ENCODE data around the gene MRPS27. TPM values are rescaled to one million over a fixed set of nuclear protein-coding genes. Genes with fewer than 3 reads are reported as not detected.
"Not testable (repeated sequence)": the region's sequence is repeated elsewhere in the genome, so short reads cannot be mapped to it uniquely, and the experiment has no call there.

The MRPS27 gene
- total and polyA plus RNA-seq, 8 donors, result 14.8 to 43.3 (median 23.1) TPM

GRCh38 chr5:72300590-72301339, 19.3 kb downstream of the MRPS27 start:
- H3K9me3 ChIP-seq, result no peaks in the 10 kb centered on the region
- WGBS, 5 donors, result 55 to 65% (median 58%) methylated on average over 1 of the region's 1 CpG
- no peak for TF ChIP-seq POLR2AphosphoS5 (IDR thresholded peaks at IDR 0.05)
- no peak for TF ChIP-seq POLR2A (IDR thresholded peaks at IDR 0.05)
- no peak for TF ChIP-seq EP300 (IDR thresholded peaks at IDR 0.05)
- TF ChIP-seq CTCF (IDR thresholded peaks at IDR 0.05), result no peak
- no peak overlapping the region for H3K4me3 ChIP-seq
- DNase-seq, result no peak
- H3K27me3 ChIP-seq, result no peaks in the 10 kb centered on the region
- H3K4me1 ChIP-seq, result peaks cover 0 to 15% (median 10%) of the 10 kb centered on the region in 4 donors
- intact Hi-C loops (cut with DNase I; ENCODE audit: low total_unique reads), result loop anchor here (10.0 kb wide), 1 partner anchor 156 kb away; no protein-coding TSS in a partner anchor
- no peak overlapping the region for H3K27ac ChIP-seq
- H3K36me3 ChIP-seq, result peaks cover 0 to 18% (median 9%) of the 10 kb centered on the region in 4 donors

DNA sequence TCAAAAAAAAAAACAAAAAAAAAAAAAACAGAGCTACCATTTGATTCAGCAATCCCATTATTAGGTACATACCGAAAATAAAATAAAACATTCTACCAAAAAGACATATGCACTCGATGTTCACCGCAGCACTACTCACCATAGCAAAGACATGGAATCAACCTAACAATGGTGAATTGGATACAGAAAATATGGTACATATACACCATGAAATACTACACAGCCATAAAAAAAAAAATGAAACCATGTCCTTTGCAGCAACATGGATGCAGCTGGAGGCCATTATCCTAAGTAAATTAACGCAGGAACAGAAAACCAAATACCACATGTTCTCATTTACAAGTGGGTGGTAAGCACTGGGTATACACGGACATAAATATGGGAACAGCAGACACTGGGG, 21.3 kb downstream of the MRPS27 start:
- H3K9me3 ChIP-seq, result no peaks in the 10 kb centered on the region
- 90 to 97% (median 96%) methylated on average over 5 of the region's 5 CpGs for WGBS, 5 donors

DNA sequence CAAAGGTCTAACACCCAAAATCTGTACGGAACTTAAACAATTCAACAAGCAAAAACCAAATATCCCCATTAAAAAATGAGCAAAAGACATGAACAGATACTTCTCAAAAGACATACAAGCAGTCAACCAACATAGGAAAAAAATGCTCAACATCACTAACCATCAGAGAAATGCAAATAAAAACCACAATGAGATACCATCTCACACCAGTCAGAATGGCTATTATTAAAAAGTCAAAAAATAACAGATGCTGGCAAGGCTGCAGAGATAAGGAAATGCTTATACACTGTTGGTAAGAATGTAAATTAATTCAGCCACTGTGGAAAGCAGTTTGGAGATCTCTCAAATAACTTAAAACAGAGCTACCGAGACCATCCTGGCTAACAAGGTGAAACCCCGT, 21.9 kb downstream of the MRPS27 start:
- DNase-seq; H3K9me3 ChIP-seq; H3K27me3 ChIP-seq; H3K27ac ChIP-seq; intact Hi-C loops (cut with DNase I; ENCODE audit: low total_unique reads); H3K4me3 ChIP-seq: not testable (repeated sequence)
- peaks cover 0 to 24% (median 19%) of the 10 kb centered on the region in 4 donors for H3K36me3 ChIP-seq
- WGBS, 5 donors, result 91 to 100% (median 96%) methylated on average over 3 of the region's 3 CpGs
- peaks cover 0 to 14% (median 2%) of the 10 kb centered on the region in 4 donors for H3K4me1 ChIP-seq

More for the DNA sequence above, 21.3 kb downstream of the MRPS27 start:
- Histone ChIP-seq H3K27ac (no peak overlapping the region), H3K4me1 (peaks cover 0 to 14% (median 2%) of the 10 kb centered on the region in 4 donors), H3K36me3 (peaks cover 0 to 24% (median 19%) of the 10 kb centered on the region in 4 donors), H3K27me3 (no peaks in the 10 kb centered on the region), H3K4me3 (no peak overlapping the region)
- intact Hi-C loops (cut with DNase I; ENCODE audit: low total_unique reads), result no loop called here
- TF ChIP-seq CTCF (IDR thresholded peaks at IDR 0.05) (no peak), EP300 (IDR thresholded peaks at IDR 0.05) (no peak)
- DNase-seq, result no peak

DNA sequence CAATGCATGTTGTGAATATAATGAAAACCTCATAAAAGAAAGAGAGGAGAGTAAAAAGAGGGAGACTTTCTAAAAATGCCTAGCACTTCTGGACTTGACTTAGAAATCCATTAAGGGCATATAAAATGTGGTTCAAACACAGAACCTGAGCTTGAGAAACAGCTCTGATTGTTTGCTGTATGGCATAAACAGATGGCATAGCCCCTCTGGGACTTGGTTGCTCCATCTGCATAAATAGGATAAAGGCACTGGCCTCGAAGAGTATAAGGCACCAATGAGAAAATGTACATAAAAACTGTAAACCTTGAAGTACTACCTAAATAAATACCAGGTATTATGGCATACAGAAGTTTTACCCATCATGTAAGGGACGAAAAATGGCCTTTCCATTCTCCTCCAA, 23.8 kb downstream of the MRPS27 start:
- no peak for DNase-seq
- Histone ChIP-seq H3K4me3 (no peak overlapping the region), H3K27me3 (no peaks in the 10 kb centered on the region), H3K9me3 (no peaks in the 10 kb centered on the region), H3K27ac (no peak overlapping the region), H3K4me1 (peaks cover 0 to 21% (median 2%) of the 10 kb centered on the region in 4 donors), H3K36me3 (peaks cover 0 to 20% (median 15%) of the 10 kb centered on the region in 4 donors)
- 84 to 94% (median 92%) methylated on average over 2 of the region's 2 CpGs for WGBS, 5 donors
- TF ChIP-seq POLR2A (IDR thresholded peaks at IDR 0.05), result no peak
- no peak for TF ChIP-seq CTCF (IDR thresholded peaks at IDR 0.05)
- no peak for TF ChIP-seq EP300 (IDR thresholded peaks at IDR 0.05)
- TF ChIP-seq POLR2AphosphoS5 (IDR thresholded peaks at IDR 0.05), result no peak
- intact Hi-C loops (cut with DNase I; ENCODE audit: low total_unique reads), result no loop called here

GRCh38 chr5:72295539-72295938, 24.5 kb downstream of the MRPS27 start:
- Histone ChIP-seq H3K27ac (no peak overlapping the region), H3K27me3 (no peaks in the 10 kb centered on the region), H3K4me3 (no peak overlapping the region), H3K9me3 (no peaks in the 10 kb centered on the region), H3K36me3 (peaks cover 2 to 25% (median 19%) of the 10 kb centered on the region in 4 donors), H3K4me1 (peaks cover 0 to 14% (median 0%) of the 10 kb centered on the region in 4 donors)
- 49 to 68% (median 57%) methylated on average over 4 of the region's 4 CpGs for WGBS, 5 donors
- no peak for DNase-seq
- intact Hi-C loops (cut with DNase I; ENCODE audit: low total_unique reads), result no loop called here
- TF ChIP-seq CTCF (IDR thresholded peaks at IDR 0.05) (no peak), POLR2AphosphoS5 (IDR thresholded peaks at IDR 0.05) (no peak), EP300 (IDR thresholded peaks at IDR 0.05) (no peak), POLR2A (IDR thresholded peaks at IDR 0.05) (no peak)

Measured in stomach (tissue), 9 donors.